Measurements from ENCODE around the gene SLC38A10. TPM values are rescaled to one million over a fixed set of nuclear protein-coding genes. Genes with fewer than 3 reads are reported as not detected.

The SLC38A10 gene
- polyA plus RNA-seq, 1 of the 3 experiments (the other 2 are of a cell fraction) = 82.2 TPM

DNA sequence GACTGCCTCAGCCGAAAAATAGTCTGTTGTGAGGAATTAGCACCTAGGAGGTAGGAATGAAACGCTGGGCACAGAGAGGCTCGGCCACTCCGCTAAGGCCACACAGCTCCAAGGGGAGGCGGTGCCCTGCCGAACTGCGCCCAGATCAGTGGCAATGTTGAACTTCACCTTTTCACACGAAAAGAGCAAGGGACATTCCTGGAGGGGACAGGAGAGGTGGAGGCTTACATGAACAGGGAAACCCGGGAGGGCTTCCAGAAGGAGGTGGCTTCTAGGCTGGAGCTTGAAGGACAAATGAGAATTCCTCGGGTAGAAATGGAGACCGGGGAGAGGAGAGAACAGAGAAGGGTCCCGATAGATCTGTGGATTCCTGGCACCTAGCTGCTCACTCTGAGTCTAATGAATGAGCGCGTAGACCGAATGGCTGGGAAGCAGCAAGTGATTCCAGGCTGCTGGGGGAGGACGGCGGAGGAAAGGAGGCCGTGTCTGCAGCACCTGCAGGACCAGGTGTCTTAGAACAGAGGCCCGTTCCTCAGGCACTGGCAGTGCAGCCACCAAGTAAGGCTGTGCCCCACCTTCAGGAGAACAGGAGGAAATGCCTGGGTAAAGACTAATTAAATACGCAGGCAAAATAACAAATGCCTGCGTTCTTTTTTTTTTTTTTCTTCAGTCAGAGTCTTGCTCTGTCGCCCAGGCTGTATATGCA, 722 bp upstream of the SLC38A10 start:
- peak overlapping the region; percentile 95 for H3K4me2 ChIP-seq
- 30% methylated on average over 22 of the region's 22 CpGs for WGBS (ENCODE audit: low lambda C conversion rate)

DNA sequence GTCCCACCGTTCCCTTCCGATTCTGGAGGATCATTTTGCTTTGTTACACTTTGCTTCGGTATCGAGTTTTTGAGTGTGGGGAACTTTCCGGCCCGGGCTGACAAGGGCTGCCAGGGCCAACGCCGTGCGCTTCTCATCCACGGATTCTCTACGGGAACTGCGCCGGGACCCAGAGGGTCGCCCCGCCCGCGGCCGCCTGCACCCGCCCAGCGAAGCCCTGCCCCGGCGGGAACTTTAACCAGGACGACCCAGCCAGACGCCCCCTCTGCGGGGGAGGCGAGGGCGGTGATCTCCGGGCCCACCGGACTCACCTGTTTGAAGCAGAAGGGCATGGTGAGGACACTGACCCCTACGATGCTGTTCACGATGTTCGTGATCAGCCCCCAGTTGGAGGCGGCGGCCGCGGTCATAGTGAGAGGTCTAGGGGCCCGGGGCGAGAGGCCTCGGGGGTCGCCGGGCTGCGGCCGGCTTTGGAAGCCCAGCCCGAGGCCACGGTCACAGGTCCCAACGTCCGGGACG, 536 bp downstream of the SLC38A10 start:
- H3F3A ChIP-seq (replicated peaks; ENCODE audit: insufficient read depth) = peaks cover 16% of the 10 kb centered on the region
- H3K36me3 ChIP-seq (replicated peaks in 1 of 2; ENCODE audit: control insufficient read depth in 1 of 2, insufficient read depth in 2 of 2, low read length in 1 of 2) = peaks cover 0 to 5% of the 10 kb centered on the region in 2 experiments
- 2% methylated on average over 24 of the region's 48 CpGs for WGBS (ENCODE audit: low lambda C conversion rate)
- peak overlapping the region; percentile 99 for H2AFZ ChIP-seq (ENCODE audit: low read depth)
- no peaks in the 10 kb centered on the region for H3K27me3 ChIP-seq (ENCODE audit: insufficient read depth)
- H4K20me1 ChIP-seq (ENCODE audit: insufficient read depth) = peaks cover 26% of the 10 kb centered on the region
- TF ChIP-seq CHD2 (IDR thresholded peaks at IDR 0.05; ENCODE audit: low read length, partially characterized antibody) (no peak), RFX5 (IDR thresholded peaks at IDR 0.05; ENCODE audit: low read length) (no peak), TAF1 (IDR thresholded peaks at IDR 0.05; ENCODE audit: borderline replicate concordance, low read depth, low read length) (peak; percentile 33; the same call in 1 of the 2 replicates), SIN3A (IDR thresholded peaks at IDR 0.05; ENCODE audit: borderline replicate concordance, low read depth, low read length) (peak; percentile 53; the same call in 1 of the 2 replicates)
- peak overlapping the region; percentile 77 to 87 for H3K27ac ChIP-seq (ENCODE audit: low read depth in 2 of 2, low read length in 1 of 2)
- H3K9me2 ChIP-seq = no peaks in the 10 kb centered on the region
- H3K4me2 ChIP-seq = peak overlapping the region; percentile 95
- H3K4me3 ChIP-seq (ENCODE audit: low read depth in 2 of 2, low read length in 1 of 2) = peak overlapping the region; percentile 76 to 88
- peak overlapping the region; percentile 90 for H3K9ac ChIP-seq
- DNase-seq = peak; percentile 74
- CTCF ChIA-PET = interaction anchor here (0.9 to 5.1 kb wide), 15 partner anchors 11 to 306 kb away, joined by 3 to 58 read pairs (median 7); partner anchors contain the start of gene BAHCC1
- peaks cover 8 to 27% of the 10 kb centered on the region in 2 experiments; a peak in 2 of 4 replicates for H3K4me1 ChIP-seq (ENCODE audit: control insufficient read depth in 1 of 2, insufficient read depth in 2 of 2, low read depth in 1 of 2, low read length in 1 of 2)
- H3K9me3 ChIP-seq = no peaks in the 10 kb centered on the region
- peaks cover 64% of the 10 kb centered on the region for H3K79me2 ChIP-seq (ENCODE audit: insufficient read depth)
- POLR2A ChIA-PET = interaction anchor here (0.6 to 2.0 kb wide), 13 partner anchors 9 to 258 kb away, joined by 3 to 15 read pairs (median 4); partner anchors contain the start of genes FAAP100, NDUFAF8 and TEPSIN

More for the DNA sequence above, 722 bp upstream of the SLC38A10 start:
- peak overlapping the region; percentile 76 to 88 for H3K4me3 ChIP-seq (ENCODE audit: low read depth in 2 of 2, low read length in 1 of 2)
- peaks cover 51% of the 10 kb centered on the region for H3K79me2 ChIP-seq (ENCODE audit: insufficient read depth)
- no peaks in the 10 kb centered on the region for H3K36me3 ChIP-seq (replicated peaks in 1 of 2; ENCODE audit: control insufficient read depth in 1 of 2, insufficient read depth in 2 of 2, low read length in 1 of 2)
- peaks cover 8 to 27% of the 10 kb centered on the region in 2 experiments; a peak in 2 of 4 replicates for H3K4me1 ChIP-seq (ENCODE audit: control insufficient read depth in 1 of 2, insufficient read depth in 2 of 2, low read depth in 1 of 2, low read length in 1 of 2)
- ChIA-PET CTCF (interaction anchor here (0.8 to 2.8 kb wide), 28 partner anchors 9 to 305 kb away, joined by 3 to 22 read pairs (median 4); partner anchors contain the start of gene BAHCC1), POLR2A (interaction anchor here (0.9 to 2.0 kb wide), 11 partner anchors 9 to 57 kb away, joined by 3 to 15 read pairs (median 4); partner anchors contain the start of genes NDUFAF8 and TEPSIN)
- no peaks in the 10 kb centered on the region for H3K9me2 ChIP-seq
- H3K27me3 ChIP-seq (ENCODE audit: insufficient read depth) = no peaks in the 10 kb centered on the region
- peaks cover 14% of the 10 kb centered on the region for H4K20me1 ChIP-seq (ENCODE audit: insufficient read depth)
- peaks cover 16% of the 10 kb centered on the region for H3F3A ChIP-seq (replicated peaks; ENCODE audit: insufficient read depth)
- H3K9ac ChIP-seq = peak overlapping the region; percentile 90
- no peaks in the 10 kb centered on the region for H3K9me3 ChIP-seq
- peak overlapping the region; percentile 77 to 87 for H3K27ac ChIP-seq (ENCODE audit: low read depth in 2 of 2, low read length in 1 of 2)
- H2AFZ ChIP-seq (ENCODE audit: low read depth) = peak overlapping the region; percentile 99
- DNase-seq = peak; percentile 72
- TF ChIP-seq JUND (IDR thresholded peaks at IDR 0.05) (no peak), SMC3 (IDR thresholded peaks at IDR 0.05; ENCODE audit: low read depth, low read length) (peak; percentile 22; the same call in 1 of the 2 replicates), RXRA (IDR thresholded peaks at IDR 0.05; ENCODE audit: borderline replicate concordance, low read depth) (no peak), RAD21 (IDR thresholded peaks at IDR 0.05; ENCODE audit: low read length) (peak; percentile 25; the same call in 1 of the 2 replicates), EZH2phosphoT487 (IDR thresholded peaks at IDR 0.05; ENCODE audit: borderline replicate concordance, low read depth) (no peak), EP300 (IDR thresholded peaks at IDR 0.05; ENCODE audit: borderline replicate concordance in 1 of 2, low read depth in 1 of 2, low read length in 1 of 2) (no peak), TCF12 (IDR thresholded peaks at IDR 0.05) (no peak), SIN3A (IDR thresholded peaks at IDR 0.05; ENCODE audit: borderline replicate concordance, low read depth, low read length) (no peak), CHD2 (IDR thresholded peaks at IDR 0.05; ENCODE audit: low read length, partially characterized antibody) (no peak)
- TF ChIP-seq, protein P1, sequence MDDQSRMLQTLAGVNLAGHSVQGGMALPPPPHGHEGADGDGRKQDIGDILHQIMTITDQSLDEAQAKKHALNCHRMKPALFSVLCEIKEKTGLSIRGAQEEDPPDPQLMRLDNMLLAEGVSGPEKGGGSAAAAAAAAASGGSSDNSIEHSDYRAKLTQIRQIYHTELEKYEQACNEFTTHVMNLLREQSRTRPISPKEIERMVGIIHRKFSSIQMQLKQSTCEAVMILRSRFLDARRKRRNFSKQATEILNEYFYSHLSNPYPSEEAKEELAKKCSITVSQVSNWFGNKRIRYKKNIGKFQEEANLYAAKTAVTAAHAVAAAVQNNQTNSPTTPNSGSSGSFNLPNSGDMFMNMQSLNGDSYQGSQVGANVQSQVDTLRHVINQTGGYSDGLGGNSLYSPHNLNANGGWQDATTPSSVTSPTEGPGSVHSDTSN (IDR thresholded peaks at IDR 0.05) = no peak
- TF ChIP-seq, protein P2, sequence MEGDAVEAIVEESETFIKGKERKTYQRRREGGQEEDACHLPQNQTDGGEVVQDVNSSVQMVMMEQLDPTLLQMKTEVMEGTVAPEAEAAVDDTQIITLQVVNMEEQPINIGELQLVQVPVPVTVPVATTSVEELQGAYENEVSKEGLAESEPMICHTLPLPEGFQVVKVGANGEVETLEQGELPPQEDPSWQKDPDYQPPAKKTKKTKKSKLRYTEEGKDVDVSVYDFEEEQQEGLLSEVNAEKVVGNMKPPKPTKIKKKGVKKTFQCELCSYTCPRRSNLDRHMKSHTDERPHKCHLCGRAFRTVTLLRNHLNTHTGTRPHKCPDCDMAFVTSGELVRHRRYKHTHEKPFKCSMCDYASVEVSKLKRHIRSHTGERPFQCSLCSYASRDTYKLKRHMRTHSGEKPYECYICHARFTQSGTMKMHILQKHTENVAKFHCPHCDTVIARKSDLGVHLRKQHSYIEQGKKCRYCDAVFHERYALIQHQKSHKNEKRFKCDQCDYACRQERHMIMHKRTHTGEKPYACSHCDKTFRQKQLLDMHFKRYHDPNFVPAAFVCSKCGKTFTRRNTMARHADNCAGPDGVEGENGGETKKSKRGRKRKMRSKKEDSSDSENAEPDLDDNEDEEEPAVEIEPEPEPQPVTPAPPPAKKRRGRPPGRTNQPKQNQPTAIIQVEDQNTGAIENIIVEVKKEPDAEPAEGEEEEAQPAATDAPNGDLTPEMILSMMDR (IDR thresholded peaks at IDR 0.05) = peak; percentile 54

All from SK-N-SH (cell line).